GM23248 (cell line): ENCODE measurements around the gene ST6GALNAC4. TPM values are rescaled to one million over a fixed set of nuclear protein-coding genes. Genes with fewer than 3 reads are reported as not detected.

ENCODE experiments used
- DNase-seq: peaks from one replicate; pipeline ENCODE4 v3.0.0-alpha.2; 2015
- H2AFZ ChIP-seq: fragments of 200-600 bp; sonication (generic); 2 replicates; pipeline ENCODE4 v1.6.1; 2016; ENCODE audit warnings: antibody characterized with exemption
- H3F3A ChIP-seq: fragments of 200-600 bp; sonication (generic); 2 replicates; pipeline ENCODE4 v1.6.1; 2016; ENCODE audit warnings: mild to moderate bottlenecking, antibody characterized with exemption, mixed run types; ENCODE audit not compliant: insufficient read depth
- H3K27ac ChIP-seq: fragments of 200-600 bp; sonication (generic); 2 replicates; pipeline ENCODE4 v1.5.1; 2016; ENCODE audit warnings: mild to moderate bottlenecking
- H3K27me3 ChIP-seq: fragments of 200-600 bp; sonication (generic); replicated peaks from 2 replicates; pipeline ENCODE4 v1.6.1; 2016; ENCODE audit warnings: mild to moderate bottlenecking; ENCODE audit not compliant: insufficient read depth
- H3K36me3 ChIP-seq: fragments of 200-600 bp; sonication (generic); 2 replicates; pipeline ENCODE4 v1.6.1; 2016; ENCODE audit warnings: low read depth, mild to moderate bottlenecking
- H3K4me1 ChIP-seq: fragments of 200-600 bp; sonication (generic); 2 replicates; pipeline ENCODE4 v1.6.1; 2016; ENCODE audit warnings: mild to moderate bottlenecking; ENCODE audit not compliant: insufficient read depth
- H3K4me2 ChIP-seq: fragments of 200-600 bp; sonication (generic); one replicate; pipeline ENCODE4 v1.6.1; 2016; ENCODE audit warnings: mild to moderate bottlenecking; ENCODE audit not compliant: unreplicated experiment
- H3K4me3 ChIP-seq: fragments of 200-600 bp; sonication (generic); 2 replicates; pipeline ENCODE4 v1.5.1; 2016; ENCODE audit warnings: mild to moderate bottlenecking
- H3K79me2 ChIP-seq: fragments of 200-600 bp; sonication (generic); 2 replicates; pipeline ENCODE4 v1.6.1; 2016; ENCODE audit warnings: mild to moderate bottlenecking; ENCODE audit not compliant: insufficient read depth
- H3K9ac ChIP-seq: fragments of 200-600 bp; sonication (generic); 2 replicates; pipeline ENCODE4 v1.6.1; 2016; ENCODE audit warnings: mild to moderate bottlenecking
- H3K9me2 ChIP-seq: fragments of 200-600 bp; sonication (generic); 2 replicates; pipeline ENCODE4 v1.6.1; 2016; ENCODE audit warnings: mixed run types, mild to moderate bottlenecking, moderate library complexity; ENCODE audit not compliant: insufficient read depth
- H3K9me3 ChIP-seq: fragments of 200-600 bp; sonication (generic); one replicate; pipeline ENCODE4 v1.6.1; 2017; ENCODE audit warnings: low read depth
- H4K20me1 ChIP-seq: fragments of 200-600 bp; sonication (generic); 2 replicates; pipeline ENCODE4 v1.6.0; 2016; ENCODE audit not compliant: insufficient read depth
- EZH2 ChIP-seq: fragments of 200-600 bp; sonication (generic); IDR thresholded peaks from 2 replicates; pipeline ENCODE4 v1.6.1; 2018; ENCODE audit warnings: antibody characterized with exemption, mild to moderate bottlenecking; ENCODE audit not compliant: insufficient read depth, poor library complexity, severe bottlenecking
- EZH2phosphoT487 ChIP-seq: fragments of 200-600 bp; sonication (generic); IDR thresholded peaks from 2 replicates; pipeline ENCODE4 v1.6.1; 2018; ENCODE audit warnings: antibody characterized with exemption, moderate library complexity, mild to moderate bottlenecking, low read depth; ENCODE audit not compliant: insufficient read depth
- WGBS, 2 experiments: methylation state at CpG; one replicate each; pipeline ENCODE4 v1.1.6; 2015 to 2017; ENCODE audit warnings: low lambda C conversion rate in 2 of 2, low coverage in 1 of 2; ENCODE audit errors: missing lambda C conversion rate in 2 of 2; 5-methylcytosine and 5-hydroxymethylcytosine counted together
- in situ Hi-C: fragments of 300-500 bp; cut with MboI; formaldehyde crosslinking; loops from 2 replicates; pipeline ENCODE4 v1.15.0; 2020
- polyA plus RNA-seq: library from polyadenylated mRNA; unstranded; fragments of >200 nt; fragmentation: Nextera tagmentation; extraction: Ambion mirVana; gene quantifications from 2 replicates; pipeline ENCODE4 v1.2.1, GENCODE V29; 2016
- total RNA-seq: library from RNA; depleted of rRNA; stranded (reverse); fragments of >200 nt; shearing (Covaris generic); gene quantifications from 2 replicates; pipeline ENCODE4 v1.2.3, GENCODE V29; 2014

Gene ST6GALNAC4
- total and polyA plus RNA-seq, 2 experiments from 2014 or later: 33.7 to 61.0 TPM

DNA sequence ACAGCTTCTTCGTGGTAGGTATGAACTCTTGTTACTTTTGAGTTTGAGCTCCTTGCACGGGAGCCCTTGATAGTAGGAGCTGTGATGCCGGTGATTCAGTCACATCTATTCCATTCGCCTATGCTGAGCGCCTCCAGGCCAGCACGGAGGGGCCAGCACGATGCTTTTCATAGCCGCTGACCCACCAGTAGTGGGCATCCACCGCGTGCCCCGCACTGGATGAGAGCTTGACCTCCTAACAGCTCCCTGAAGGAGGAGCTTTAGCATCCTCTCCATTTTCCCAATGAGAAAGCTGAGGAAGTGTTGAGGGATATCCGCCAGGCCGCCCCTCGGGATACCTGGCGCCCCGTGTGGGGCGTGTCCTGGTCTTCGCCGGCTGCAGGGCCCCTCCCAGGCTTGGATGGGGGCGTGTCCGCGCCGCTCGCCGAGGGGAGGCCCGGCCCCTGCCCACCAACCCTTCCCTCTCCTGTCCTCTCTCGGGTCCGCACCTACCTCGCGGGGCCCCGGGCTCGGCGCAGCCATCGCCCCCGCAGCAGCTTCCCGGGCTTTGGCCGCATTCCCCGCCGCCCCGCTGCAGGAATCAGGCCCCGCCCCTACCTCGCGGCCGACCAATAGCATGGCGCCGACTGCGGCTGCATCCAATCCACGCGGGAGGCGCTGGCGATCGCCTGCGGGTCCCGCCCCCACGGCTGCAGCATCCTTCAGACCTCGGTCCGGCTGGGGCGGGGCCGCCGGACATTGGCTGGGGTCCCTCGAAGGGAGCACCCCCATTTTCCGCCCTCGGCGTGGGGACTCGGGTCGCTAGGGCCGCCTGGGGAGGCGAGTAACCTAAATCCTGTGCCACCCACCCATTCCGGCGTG lies 13.6 kb upstream of the ST6GALNAC4 start, which contains the start of gene PIP5KL1:
TSS of gene PIP5KL1 (minus strand) at position 547 of the 861 bp plus-strand sequence. CDS start at position 522, 25 bp downstream.
- H3K4me3 ChIP-seq: peak within 1 kb of the TSS; percentile 70
- H3K9me2 ChIP-seq: no peaks in the 10 kb centered on the region
- H3K36me3 ChIP-seq: no peaks in the 10 kb centered on the region
- H3K27me3 ChIP-seq: no peaks in the 10 kb centered on the region
- 6% methylated on average over 54 to 69 of the region's 70 CpGs for WGBS, 2 experiments
- H3K4me1 ChIP-seq: peaks cover 28% of the 10 kb centered on the region
- in situ Hi-C loops: no loop called here
- peak within 1 kb of the TSS; percentile 58 for H2AFZ ChIP-seq
- H3K4me2 ChIP-seq: peak within 1 kb of the TSS; percentile 86
- DNase-seq: peak; percentile 98
- H3K9me3 ChIP-seq: no peaks in the 10 kb centered on the region
- H3K9ac ChIP-seq: peak within 1 kb of the TSS; percentile 76
- peaks cover 20% of the 10 kb centered on the region for H3K79me2 ChIP-seq
- H3F3A ChIP-seq: peaks cover 20% of the 10 kb centered on the region
- H3K27ac ChIP-seq: peak within 1 kb of the TSS; percentile 87
- H4K20me1 ChIP-seq: no peaks in the 10 kb centered on the region
- TF ChIP-seq EZH2phosphoT487 (no peak), EZH2 (no peak)

DNA sequence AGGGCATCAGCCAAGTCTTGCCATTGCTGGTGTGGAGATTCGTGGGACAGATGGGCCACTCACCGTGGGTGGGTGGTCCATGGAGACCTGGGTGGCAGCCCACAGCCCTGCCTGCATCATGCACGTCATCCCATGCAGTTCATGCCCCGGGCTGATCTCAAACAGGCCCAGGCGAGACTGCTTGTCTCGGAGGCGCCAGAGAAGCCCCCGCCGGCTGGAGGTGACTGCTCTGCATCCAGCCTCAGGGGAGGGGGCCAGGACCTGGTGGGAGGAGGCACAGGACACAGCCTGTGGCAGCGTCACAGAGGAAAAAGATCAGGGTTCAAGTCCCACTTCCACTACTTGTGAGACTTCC lies 12.8 kb upstream of the ST6GALNAC4 start:
- no peaks in the 10 kb centered on the region for H3K36me3 ChIP-seq
- H3K4me1 ChIP-seq: peaks cover 25% of the 10 kb centered on the region
- H4K20me1 ChIP-seq: no peaks in the 10 kb centered on the region
- no peak overlapping the region for H3K4me2 ChIP-seq
- H3K4me3 ChIP-seq: no peak overlapping the region
- TF ChIP-seq EZH2phosphoT487 (no peak), EZH2 (no peak)
- no peak overlapping the region for H2AFZ ChIP-seq
- in situ Hi-C loops: no loop called here
- no peak overlapping the region for H3K27ac ChIP-seq
- no peaks in the 10 kb centered on the region for H3K9me2 ChIP-seq
- H3K9ac ChIP-seq: no peak overlapping the region
- no peak for DNase-seq
- H3K9me3 ChIP-seq: no peaks in the 10 kb centered on the region
- 88 to 89% methylated on average over 10 of the region's 10 CpGs for WGBS, 2 experiments
- no peaks in the 10 kb centered on the region for H3K27me3 ChIP-seq
- H3F3A ChIP-seq: peaks cover 20% of the 10 kb centered on the region
- H3K79me2 ChIP-seq: peaks cover 12% of the 10 kb centered on the region; the same call in 1 of the 2 replicates

GRCh38 chr9:127928676-127929624 lies 12.1 kb upstream of the ST6GALNAC4 start:
- Histone ChIP-seq H3K9me3 (no peaks in the 10 kb centered on the region), H3K4me1 (peaks cover 27% of the 10 kb centered on the region)
- peak; percentile 33 for DNase-seq

More at GRCh38 chr9:127928676-127929624, 12.1 kb upstream of the ST6GALNAC4 start:
- Histone ChIP-seq H3K9ac (no peak overlapping the region), H3K4me2 (no peak overlapping the region), H3K27me3 (no peaks in the 10 kb centered on the region), H4K20me1 (no peaks in the 10 kb centered on the region), H3F3A (peaks cover 20% of the 10 kb centered on the region), H3K9me2 (no peaks in the 10 kb centered on the region), H2AFZ (no peak overlapping the region), H3K4me3 (no peak overlapping the region), H3K79me2 (0 out of 2 replicates have a peak, but pooled peaks cover 5% of the 10 kb centered on the region), H3K27ac (no peak overlapping the region), H3K36me3 (no peaks in the 10 kb centered on the region)
- TF ChIP-seq EZH2 (no peak), EZH2phosphoT487 (no peak)
- WGBS, 2 experiments: 72 to 73% methylated on average over 11 of the region's 11 CpGs
- in situ Hi-C loops: no loop called here
